TTC549 (cell line): ENCODE data around the gene CARD10.
"Not testable (repeated sequence)": the region's sequence is repeated elsewhere in the genome, so short reads cannot be mapped to it uniquely, and the experiment has no call there.

ENCODE experiments used
- FAIRE-seq: peaks from 2 replicates; lab custom pipeline; 2012; peaks lifted over from hg19 to GRCh38; lab: Jason Lieb, UNC

The CARD10 gene

DNA sequence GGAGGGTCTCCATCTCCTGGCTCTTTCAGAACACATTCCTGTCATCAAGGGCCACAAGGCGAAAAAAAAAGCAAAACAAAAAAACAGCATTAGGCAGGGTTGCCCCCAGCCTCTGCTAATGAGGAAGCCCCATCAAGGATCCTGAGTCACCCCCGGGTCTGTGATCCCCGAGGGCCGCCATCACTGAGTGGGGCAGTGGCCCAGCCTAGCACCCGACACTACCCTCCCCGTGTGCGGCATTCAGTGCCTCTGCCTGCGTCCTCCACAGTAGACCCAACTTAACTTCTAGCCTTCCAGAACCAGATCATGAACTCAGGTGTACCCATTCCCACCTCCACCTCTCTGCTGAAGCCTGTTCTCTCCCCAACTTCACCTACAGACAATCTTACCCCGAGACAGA, 34.5 kb upstream of the CARD10 start:
- no peak for FAIRE-seq

DNA sequence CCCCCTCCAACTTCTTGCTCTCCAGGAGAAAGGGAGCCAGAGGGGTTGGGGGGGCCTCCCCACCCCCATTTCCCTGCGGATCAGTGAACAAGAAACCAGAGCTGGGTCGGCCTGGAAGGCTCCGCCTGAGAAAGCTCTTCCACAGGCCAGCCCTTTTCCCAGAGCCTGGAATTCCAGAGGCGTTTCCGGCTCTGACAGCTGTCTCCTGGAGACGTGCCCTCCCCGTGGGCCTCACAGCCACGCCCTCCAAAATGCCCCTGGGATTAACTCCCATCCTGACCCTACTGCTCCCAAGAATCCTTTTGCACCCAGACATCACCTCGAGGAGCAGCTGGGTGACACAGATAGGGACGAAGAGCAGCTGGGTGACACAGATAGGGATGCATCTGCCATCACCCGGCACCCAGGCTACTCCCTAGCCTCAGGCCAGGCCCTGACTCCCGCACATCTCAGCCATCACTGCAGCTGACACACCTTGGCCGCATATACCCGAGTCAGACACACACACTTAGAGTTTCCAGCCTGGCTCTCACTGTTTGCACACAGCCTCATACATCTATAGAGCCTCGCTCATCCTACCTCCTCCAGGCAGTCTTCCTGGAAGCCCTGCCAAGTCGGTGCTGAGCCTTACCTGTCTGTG, 33.4 kb upstream of the CARD10 start:
- FAIRE-seq, result no peak

DNA sequence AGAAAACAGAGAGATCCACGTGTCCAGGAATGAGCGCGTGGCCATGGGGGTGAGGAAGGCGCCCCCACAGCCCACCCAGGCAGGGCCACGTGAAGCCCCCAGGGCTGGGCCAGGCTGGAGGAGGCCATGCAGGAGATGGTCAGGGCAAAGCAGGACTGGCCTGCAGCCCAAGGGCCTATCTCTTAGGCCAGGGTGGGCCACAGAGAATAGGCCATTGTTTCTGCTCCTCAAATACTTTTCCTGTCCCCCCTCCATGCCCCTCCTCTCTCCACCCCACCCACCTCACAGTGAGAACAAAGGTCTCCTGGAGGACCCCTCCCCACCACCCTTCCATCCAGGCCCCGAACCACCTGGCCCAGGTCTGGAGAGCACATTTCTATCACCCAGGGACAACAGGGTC, 32.8 kb upstream of the CARD10 start:
- no peak for FAIRE-seq

DNA sequence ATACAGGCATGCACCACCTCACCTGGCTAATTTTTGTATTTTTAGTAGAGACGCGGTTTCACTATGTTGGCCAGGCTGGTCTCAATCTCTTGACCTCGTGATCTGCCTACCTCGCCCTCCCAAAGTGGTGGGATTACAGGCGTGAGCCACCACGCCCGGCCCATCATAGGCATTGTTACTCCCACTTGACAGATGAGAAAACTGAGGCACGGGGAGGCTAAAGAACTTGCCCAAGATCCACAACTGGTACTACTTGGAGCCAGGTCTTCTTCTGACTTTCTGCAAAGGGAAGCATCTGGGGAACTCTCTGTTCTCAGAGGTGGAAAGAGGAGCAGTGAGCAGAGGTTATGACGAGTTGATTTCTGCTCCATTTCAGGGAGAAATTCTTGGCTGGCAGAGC, 31.7 kb upstream of the CARD10 start:
- FAIRE-seq, result not testable (repeated sequence)

DNA sequence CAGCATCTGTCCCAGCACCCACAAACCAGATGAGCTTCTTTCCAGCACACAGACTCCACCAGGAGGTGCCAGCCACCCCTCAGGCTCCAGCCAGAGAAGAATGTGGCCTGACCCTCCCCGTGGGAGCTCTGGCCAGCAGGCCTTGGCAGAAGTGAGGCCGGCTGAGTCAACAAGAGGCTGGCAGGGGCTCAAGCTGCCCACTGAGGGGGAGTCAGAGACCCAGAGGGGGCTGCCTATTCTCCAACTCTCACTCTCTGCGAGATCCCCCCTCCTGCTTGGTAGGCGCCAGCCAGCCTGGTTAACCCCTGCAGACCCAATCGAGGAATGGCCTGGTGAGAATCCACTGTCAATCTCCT, 30.5 kb upstream of the CARD10 start:
- no peak for FAIRE-seq

DNA sequence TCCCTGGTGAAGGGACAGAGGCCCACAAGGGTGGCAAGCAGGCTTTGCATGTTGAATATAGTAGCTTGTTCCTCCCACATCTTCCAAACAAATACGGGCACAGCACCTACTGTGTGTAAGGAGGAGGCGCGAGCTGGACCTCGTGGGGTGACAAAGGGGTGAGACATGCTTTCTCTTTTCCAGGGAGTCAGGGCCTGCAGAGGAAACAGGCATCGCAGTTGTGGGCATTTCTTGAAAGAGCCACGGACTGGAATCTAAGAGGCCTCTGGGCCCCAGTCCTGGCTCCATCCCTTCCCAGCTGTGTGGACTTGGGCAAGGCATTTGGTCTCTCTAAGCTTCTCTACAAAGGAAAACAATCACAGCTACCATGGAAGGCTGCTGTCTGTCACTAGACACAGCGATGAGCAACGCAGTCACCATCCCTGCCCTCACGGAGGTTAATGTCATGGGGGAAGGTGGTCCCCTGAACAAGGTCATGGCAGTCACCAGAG, 28.1 kb upstream of the CARD10 start:
- FAIRE-seq, result no peak

DNA sequence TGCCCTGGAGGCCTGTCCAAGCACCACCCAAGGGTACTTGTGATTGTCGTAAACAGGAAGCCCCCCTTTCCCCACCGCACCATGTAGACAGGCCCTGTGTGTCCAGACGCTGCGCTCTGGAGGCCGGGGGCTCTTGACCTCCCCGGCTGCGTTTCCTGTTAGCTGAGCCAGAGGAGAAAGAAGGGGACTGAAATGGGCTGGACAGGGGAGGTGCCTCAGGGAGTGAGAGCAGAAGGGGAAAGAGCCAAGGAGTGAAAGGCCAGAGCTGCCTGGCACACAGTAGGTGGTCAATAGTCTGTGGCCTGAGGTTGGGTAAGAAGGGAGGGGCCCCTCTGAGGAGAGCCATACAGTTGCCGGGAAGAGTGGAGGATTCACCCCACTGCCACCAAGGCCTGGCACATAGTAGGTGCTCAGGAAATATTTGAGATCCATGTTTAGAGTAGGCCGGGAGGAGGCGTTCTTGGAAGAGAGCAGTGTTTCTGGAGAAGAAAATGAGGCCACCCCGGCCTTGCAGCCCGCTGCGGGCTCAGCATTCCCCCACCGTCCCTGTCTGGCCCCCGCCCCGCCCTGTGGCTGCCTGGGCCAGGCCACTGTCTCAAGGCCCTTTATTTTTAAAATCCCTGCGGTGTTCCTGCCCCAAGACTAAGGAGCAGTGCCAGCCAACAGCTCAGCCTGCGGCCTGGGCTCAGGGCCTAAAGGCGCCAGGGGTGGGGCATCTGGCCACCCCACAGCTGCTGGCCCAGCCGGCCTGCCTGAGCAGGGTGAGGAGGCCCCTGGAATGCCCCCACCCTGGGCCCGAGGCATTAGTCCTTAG, 27.4 kb upstream of the CARD10 start:
- FAIRE-seq, result no peak

DNA sequence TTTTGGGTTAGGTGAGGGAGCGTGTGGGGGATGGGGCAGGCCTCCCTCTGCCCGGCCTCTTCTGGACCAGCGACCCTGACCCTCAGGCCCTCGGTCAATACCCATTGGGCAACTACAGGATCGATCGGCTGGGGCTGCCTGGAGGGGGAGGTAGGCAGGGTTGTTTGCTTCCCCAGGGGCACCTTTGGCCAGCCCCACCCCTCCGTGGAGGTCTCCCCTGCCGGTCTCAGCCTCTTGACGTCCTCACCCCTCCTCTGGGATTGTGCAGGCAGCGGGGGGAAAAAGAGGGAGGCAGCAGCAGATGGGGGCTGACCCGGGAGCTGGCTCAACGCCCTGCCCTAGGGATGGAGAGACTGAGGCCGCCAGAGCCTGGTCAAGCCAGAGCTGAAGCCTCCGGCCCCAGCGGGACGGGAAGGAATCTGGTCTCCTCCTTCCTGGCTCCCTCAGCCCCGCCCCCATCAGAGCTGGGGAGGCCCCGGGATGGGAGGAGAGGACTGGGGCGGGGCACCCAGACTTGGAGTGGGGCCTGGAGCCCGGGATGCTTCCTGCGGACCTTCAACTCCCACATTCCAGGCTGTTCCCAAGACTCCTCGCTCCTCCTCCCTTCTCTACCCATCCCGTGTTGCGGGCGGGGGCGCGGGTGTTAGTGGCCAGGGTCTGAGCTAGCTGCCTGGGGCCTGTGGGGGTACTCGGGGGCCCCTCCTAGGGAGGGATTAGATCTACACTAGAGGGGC, 26.7 kb upstream of the CARD10 start:
- FAIRE-seq, result peak; percentile 91

DNA sequence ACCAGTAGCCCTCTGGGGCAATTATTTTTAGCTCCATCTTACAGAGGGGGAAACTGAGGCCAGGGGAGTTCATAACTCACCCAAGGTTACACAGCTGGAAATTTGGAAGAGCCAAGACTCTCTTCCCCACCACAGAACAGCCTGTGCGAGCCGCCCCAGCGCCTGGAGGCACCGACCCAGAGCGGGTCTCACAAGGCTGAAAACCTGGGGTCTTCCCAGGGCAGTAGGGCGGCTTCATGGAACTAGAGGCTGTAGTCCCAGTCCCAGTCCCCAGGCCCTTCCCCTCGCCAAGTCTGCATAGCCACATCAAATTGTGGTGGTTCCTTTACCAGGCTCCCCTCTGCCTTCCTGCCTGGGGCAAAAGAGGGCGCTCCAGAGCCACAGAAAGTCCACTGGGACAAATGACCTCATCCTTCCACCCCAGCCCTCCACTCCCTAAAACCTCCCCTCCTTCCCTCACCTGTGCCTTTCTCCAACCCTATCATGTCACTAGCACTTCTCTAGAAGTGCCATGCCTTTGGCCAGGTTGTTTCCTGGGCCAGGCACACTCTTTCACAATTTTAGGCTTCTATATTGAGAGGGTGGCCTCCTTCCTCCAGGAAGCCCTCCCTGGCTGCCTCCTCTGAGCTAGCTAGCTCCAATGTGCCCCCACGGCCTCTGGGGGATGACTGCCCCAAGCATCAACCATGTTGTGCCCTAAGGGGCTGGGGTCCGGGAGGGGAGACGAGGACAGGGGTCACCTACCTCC, 25.9 kb upstream of the CARD10 start:
- no peak for FAIRE-seq

DNA sequence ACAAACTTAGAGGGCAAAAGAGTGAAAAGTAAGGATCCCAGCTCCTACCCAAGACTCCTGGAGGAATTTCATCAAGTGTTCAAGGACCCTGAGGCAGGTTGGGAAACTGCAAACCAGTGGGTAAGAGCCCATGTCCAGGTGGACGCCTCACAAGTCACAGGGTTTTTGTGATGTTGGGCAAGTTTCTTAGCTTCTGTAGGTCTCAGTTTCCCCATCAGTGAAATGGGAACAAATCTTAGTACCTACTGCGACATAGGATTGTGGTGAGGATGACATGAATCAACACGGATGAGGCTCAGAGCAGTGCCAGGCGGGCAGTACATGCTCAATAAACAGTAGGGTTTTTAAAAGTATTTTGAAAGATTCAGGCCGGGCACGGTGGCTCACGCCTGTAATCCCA, 23.7 kb upstream of the CARD10 start:
- FAIRE-seq, result no peak

DNA sequence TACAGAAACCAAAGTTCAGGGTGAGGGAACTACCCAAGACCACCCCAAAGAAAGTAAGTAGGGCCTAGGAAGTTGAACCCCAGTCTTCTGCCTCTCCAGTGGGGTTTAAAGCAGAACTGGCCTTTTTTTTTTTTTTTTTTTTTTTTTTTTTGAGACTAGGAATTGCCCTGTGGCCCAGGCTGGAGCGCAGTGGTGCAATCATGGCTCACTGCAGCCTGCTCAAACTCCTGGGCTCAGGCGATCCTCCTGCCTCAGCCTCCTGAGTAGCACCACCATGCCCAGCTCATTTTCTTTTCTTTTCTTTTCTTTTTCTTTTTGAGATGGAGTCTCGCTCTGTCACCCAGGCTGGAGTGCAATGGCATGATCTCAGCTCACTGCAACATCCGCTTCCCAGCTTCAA, 23.2 kb upstream of the CARD10 start:
- not testable (repeated sequence) for FAIRE-seq

DNA sequence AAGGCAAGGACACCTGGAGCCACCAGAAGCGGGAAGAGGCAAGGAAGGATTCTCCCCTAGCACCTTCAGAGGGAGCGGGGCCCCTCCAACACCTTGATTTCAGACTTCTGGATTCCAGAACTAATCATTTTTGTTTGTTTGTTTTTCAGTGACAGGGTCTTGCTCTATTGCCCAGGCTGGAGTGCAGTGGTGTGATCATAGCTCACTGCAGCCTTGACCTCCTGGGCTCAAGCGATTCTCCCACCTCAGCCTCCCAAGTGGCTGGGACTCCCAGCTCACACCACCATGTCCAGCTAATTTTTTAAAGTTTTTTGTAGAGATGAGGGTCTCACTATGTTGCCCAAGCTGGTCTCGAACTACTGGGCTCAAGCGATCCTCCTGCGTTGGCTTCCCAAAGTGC, 20.6 kb upstream of the CARD10 start:
- not testable (repeated sequence) for FAIRE-seq

DNA sequence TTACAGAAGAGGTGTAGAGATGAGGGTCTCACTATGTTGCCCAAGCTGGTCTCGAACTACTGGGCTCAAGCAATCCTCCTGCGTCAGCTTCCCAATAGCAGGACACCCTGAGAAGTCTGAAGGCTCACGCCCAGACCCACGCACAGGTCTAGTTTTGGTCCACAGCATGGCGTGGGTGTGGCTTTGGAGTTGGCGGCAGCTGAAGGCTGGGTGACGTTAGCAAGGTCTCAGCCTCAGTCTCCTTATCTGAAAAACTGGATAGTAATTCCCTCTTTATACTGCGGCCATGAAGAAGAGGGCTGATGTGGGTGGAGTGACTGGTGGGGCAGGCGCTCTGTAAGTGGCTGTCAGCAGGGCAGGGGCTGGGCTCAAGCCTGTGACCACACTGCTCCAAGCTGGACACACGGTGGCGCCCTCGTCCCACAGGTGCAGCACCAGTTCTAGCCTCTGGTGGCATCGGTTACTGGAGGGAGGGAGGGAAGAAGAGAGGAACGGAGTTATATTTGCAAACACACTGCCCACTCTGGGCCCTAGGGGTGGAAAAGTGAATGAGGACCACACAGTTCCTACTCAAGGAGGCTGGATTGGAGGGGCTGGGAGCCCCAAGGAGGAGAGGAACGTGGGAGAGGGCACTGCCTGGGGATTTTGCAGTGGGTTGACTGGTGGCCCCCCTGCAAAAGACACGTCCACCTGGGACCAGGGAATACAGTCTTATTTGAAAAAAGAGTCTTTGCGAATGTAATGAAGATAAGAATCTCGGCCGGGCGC, 19.6 kb upstream of the CARD10 start:
- peak; percentile 91 for FAIRE-seq

DNA sequence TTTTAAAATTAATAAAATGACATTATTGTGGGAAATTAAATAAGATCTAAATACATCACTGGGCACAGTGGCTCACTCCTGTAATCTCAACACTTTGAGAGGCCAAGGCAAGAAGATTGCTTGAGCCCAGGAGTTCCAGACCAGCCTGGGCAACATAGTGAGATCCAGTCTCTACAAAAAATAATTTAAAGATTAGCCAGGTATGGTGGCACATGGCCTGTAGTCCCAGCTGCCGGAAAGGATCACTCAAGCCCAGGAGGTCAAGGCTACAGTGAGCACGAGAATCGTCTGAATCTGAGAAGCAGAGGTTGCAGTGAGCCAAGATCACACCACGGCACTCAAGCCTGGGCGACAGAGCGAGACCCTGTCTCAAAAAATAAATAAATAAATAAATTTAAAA, 15.9 kb upstream of the CARD10 start:
- FAIRE-seq, result no peak

DNA sequence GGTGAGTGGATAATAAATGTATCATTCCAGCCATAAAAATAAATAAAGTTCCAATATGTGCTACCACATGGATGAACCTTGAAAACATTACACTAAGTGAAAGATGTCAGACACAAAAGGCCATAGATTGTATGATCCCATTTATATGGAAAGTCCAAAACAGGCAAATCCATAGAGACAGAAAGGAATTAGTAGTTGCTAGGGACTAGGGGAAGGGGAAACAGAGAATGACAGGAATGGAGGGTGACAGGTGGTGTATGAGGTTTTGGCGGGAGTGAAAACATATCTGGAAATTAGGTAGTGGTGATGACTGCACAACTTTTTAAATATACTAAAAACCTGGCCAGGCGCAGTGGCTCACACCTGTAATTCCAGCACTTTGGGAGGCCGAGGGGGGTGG, 15.2 kb upstream of the CARD10 start:
- FAIRE-seq, result no peak

DNA sequence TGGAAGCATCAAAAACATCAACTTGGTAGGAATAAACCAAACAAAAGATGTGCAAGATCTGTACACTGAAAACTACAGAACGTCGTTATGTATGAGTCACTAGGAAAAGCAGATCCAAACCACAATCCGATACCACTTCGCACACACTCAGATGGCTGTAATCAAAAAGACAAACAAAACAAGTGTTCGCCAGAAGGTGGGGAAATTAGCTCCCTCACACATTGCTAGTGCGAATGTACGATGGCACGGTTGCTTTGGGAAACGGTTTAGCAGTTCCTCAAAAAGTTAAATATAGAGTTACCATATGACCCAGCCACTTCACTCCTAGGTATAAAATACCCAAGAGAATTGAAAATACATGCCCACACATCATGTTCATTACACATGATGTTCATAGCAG, 14.8 kb upstream of the CARD10 start:
- no peak for FAIRE-seq

DNA sequence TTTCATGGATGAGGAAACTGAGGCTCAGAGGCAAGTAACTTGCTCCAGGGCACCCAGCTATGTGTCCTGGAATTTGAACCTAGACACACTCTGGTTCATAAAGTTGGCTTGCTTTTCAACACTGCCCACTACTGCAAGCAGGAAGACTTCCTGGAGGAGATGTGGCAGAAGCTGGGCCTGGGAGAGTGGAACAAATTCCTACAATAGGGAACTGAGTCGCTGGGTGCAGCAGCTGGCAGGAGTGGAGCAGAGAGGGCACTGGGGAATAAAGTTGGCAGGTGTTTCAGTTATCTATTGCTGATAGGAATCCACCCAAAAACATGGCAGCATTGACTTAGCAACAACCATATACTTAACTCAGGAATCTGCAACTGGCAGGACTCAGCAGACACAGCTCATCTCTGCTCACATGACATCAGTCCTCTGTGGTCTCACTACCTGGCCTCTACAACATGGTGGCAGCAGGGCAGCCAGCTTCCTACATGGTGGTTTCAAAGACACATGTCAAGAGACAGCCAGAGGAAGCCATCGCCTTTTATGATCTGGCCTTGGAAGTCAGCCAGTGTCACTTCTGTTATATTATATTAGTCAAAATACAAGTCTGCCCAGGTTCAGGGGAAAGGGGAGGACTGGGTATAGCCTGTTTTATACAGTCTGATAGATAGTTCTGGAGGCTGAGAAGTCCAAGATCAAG, 10.6 kb upstream of the CARD10 start:
- FAIRE-seq, result no peak

DNA sequence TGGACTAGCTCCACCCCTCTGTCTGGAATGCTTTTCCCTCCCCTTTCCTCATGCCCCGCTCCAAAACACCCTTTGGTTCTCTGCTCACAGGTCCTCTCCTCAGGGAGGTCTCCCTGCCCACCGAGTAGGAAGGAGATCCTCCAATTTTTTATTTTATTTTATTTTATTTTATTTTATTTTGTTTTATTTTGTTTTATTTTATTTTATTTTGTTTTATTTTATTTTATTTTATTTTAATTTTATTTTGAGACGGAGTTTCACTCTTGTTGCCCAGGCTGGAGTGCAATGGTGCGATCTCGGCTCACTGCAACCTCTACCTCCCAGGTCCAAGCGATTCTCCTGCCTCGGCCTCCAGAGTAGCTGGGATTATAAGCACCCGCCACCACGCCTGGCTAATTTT, 8.7 kb upstream of the CARD10 start:
- FAIRE-seq, result not testable (repeated sequence)

DNA sequence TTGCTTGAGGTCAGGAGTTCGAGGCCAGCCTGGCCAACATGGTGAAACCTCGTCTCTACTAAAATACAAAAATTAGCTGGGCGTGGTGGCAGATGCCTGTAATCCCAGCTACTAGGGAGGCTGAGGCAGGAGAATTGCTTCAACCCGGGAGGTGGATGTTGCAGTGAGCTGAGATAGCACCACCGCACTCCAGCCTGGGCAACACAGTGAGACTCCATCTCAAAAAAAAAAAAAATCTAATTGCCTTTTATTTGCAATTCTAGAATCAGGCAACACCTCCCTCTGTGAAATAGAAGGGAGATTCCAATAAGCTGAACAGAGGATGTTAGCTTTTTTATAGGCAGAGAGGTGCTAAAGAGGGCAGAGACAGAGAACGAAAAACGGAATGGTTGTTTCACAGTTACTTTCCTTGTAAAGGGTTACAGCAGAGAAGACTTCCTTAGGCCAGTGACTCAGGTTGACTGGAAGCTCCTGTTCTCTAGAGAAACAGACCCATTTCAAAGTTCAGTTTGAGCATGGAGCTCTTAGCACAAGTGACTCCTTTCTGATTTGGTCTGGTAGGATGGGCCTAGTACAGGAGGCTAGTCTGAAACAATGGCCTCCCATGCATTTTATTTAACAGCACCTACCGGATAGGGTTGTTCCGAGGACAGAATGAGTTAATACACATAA, 8.0 kb upstream of the CARD10 start:
- FAIRE-seq, result not testable (repeated sequence)

DNA sequence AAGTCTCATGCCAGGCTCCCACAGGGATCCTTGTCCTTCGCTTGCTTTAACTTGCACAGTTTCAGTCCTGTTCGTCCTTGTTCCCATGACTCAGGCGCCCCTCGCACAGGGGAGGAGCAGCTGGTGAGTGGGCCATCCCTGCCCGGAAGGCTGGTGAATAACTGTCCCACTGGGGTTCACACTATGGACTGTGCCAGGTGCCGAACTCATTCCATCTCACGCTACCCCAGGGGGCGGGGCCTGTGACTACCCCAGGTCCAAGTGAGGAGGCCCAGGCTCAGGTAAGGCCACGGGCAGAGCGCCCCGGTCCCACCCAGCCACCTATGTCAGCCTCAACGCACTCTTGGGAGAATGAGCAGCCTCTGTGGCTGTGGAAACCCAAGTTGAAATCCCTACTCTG, 7.2 kb upstream of the CARD10 start:
- FAIRE-seq, result no peak
